GM12878 (cell line): Measurements from ENCODE around the gene POU2F1. TPM values are rescaled to one million over a fixed set of nuclear protein-coding genes. Genes with fewer than 3 reads are reported as not detected.

Experiments used
- ATAC-seq: fragments of 200-7000 bp; cut with Tn5 transposase; 3 replicates; pipeline ENCODE4 v1.9.1; 2020; ENCODE audit warnings: mild to moderate bottlenecking, moderate library complexity
- BruUV-seq: library from RNA; stranded (reverse); fragments of 400-500 nt; replicated peaks from 2 replicates; lab custom pipeline; 2021; lab: Mats Ljungman, UMichigan
- CTCF ChIA-PET: fragments of 300-600 bp; sonication (Branson Sonifier 250); formaldehyde crosslinking; extraction: SDS; loops from one replicate; lab custom pipeline; 2021; ENCODE audit warnings: inconsistent platforms; lab: Yijun Ruan, JAX
- POLR2A ChIA-PET: fragments of 350-600 bp; formaldehyde crosslinking; extraction: SDS; loops from one replicate; lab custom pipeline; 2021; ENCODE audit warnings: inconsistent platforms; lab: Charles Lee
- RAD21 ChIA-PET: fragments of 300-600 bp; sonication (Branson Sonifier 250); formaldehyde crosslinking; loops from one replicate; lab custom pipeline; 2023; ENCODE audit warnings: antibody characterized with exemption; ENCODE audit not compliant: unreplicated experiment; lab: Charles Lee
- SMC1A ChIA-PET: fragments of 300-600 bp; sonication (Branson Sonifier 250); formaldehyde crosslinking; loops from one replicate; lab custom pipeline; 2023; ENCODE audit not compliant: unreplicated experiment, uncharacterized antibody; lab: Charles Lee
- DNase-seq: peaks from one replicate; pipeline ENCODE4 v3.0.0-alpha.2; 2011; ENCODE audit warnings: low read depth, low spot score
- FAIRE-seq: peaks from 3 replicates; lab custom pipeline; 2011; peaks lifted over from hg19 to GRCh38; lab: Jason Lieb, UNC
- H2AFZ ChIP-seq: 2 replicates; pipeline ENCODE4 v1.6.0; 2011; ENCODE audit warnings: low read depth, low read length, control low read depth; ENCODE audit not compliant: control insufficient read depth
- H3K27ac ChIP-seq: 2 replicates; pipeline ENCODE4 v1.5.1; 2011; ENCODE audit warnings: control low read depth; ENCODE audit not compliant: control insufficient read depth, insufficient read depth
- H3K27me3 ChIP-seq, 2 experiments: replicated peaks in 1 of 2; 2 replicates each; pipeline versions ENCODE4 v1.6.0 to v1.6.1; 2011; ENCODE audit warnings: low read length in 1 of 2; ENCODE audit not compliant: control insufficient read depth in 2 of 2, insufficient read depth in 2 of 2
- H3K36me3 ChIP-seq, 2 experiments: 2 replicates each; pipeline ENCODE4 v1.5.1; 2011; ENCODE audit warnings: low read length in 1 of 2; ENCODE audit not compliant: control insufficient read depth in 2 of 2, insufficient read depth in 2 of 2
- H3K4me1 ChIP-seq: 2 replicates; pipeline ENCODE4 v1.6.1; 2011; ENCODE audit warnings: mild to moderate bottlenecking, low read length, moderate library complexity, mixed read lengths; ENCODE audit not compliant: control insufficient read depth, insufficient read depth
- H3K4me2 ChIP-seq: 2 replicates; pipeline ENCODE4 v1.6.0; 2011; ENCODE audit warnings: control low read depth; ENCODE audit not compliant: control insufficient read depth, insufficient read depth
- H3K4me3 ChIP-seq: fragments of 200-600 bp; sonication (generic); 2 replicates; pipeline ENCODE4 v1.5.1; 2016
- H3K79me2 ChIP-seq: 2 replicates; pipeline ENCODE4 v1.6.0; 2011; ENCODE audit warnings: low read length; ENCODE audit not compliant: control insufficient read depth, insufficient read depth
- H3K9ac ChIP-seq: 2 replicates; pipeline ENCODE4 v1.8.0; 2011; ENCODE audit warnings: low read length, control low read depth, mixed read lengths; ENCODE audit not compliant: control insufficient read depth, insufficient read depth
- H3K9me3 ChIP-seq: replicated peaks from 3 replicates; pipeline ENCODE4 v1.5.1; 2011; ENCODE audit warnings: mild to moderate bottlenecking, low read length; ENCODE audit not compliant: control insufficient read depth, insufficient read depth
- H4K20me1 ChIP-seq: 2 replicates; pipeline ENCODE4 v1.6.0; 2011; ENCODE audit not compliant: control insufficient read depth, insufficient read depth
- IRF4 ChIP-seq: IDR thresholded peaks from 2 replicates; pipeline ENCODE4 v1.6.1; 2011; ENCODE audit warnings: low read depth, low read length
- KDM1A ChIP-seq: fragments of 200-600 bp; sonication (generic); IDR thresholded peaks from 2 replicates; pipeline ENCODE4 v1.6.1; 2016; ENCODE audit warnings: borderline replicate concordance
- MEF2B ChIP-seq: fragments of 450-650 bp; IDR thresholded peaks from 2 replicates; pipeline ENCODE4 v1.6.1; 2018; ENCODE audit warnings: mild to moderate bottlenecking, moderate library complexity; ENCODE audit not compliant: partially characterized antibody, poor library complexity, severe bottlenecking
- MYC ChIP-seq: IDR thresholded peaks from 2 replicates; pipeline ENCODE4 v1.6.1; 2011; ENCODE audit warnings: mild to moderate bottlenecking, low read length, moderate library complexity, inconsistent platforms; ENCODE audit not compliant: insufficient read depth, insufficient replicate concordance, insufficient read length, severe bottlenecking
- NBN ChIP-seq: fragments of 450-650 bp; IDR thresholded peaks from 2 replicates; pipeline ENCODE4 v1.6.1; 2016
- PRDM15 ChIP-seq: fragments of 450-650 bp; formaldehyde crosslinking; IDR thresholded peaks from 2 replicates; pipeline ENCODE4 v1.4.0; 2020; ENCODE audit warnings: mild to moderate bottlenecking, moderate library complexity
- SMAD1 ChIP-seq: fragments of 450-650 bp; IDR thresholded peaks from 2 replicates; pipeline ENCODE4 v1.6.1; 2018; ENCODE audit warnings: mild to moderate bottlenecking, low read depth; ENCODE audit not compliant: partially characterized antibody
- ZNF217 ChIP-seq: fragments of 450-650 bp; IDR thresholded peaks from 2 replicates; pipeline ENCODE4 v1.6.1; 2017; ENCODE audit warnings: antibody characterized with exemption, mild to moderate bottlenecking
- WGBS: methylation state at CpG from one replicate; pipeline ENCODE4 v1.1.6; 2016; ENCODE audit warnings: low lambda C conversion rate; ENCODE audit not compliant: insufficient replicate concordance, insufficient coverage; ENCODE audit errors: missing lambda C conversion rate; 5-methylcytosine and 5-hydroxymethylcytosine counted together
- in situ Hi-C: fragments of 300-500 bp; cut with MboI; formaldehyde crosslinking; loops from 9 replicates; pipeline ENCODE4 v1.14.3; 2018; ENCODE audit warnings: mixed read lengths
- intact Hi-C: fragments of 100-400 bp; cut with micrococcal nuclease; formaldehyde crosslinking; loops from one replicate; pipeline ENCODE4 v1.14.2; 2022; ENCODE audit not compliant: unreplicated experiment
- polyA plus RNA-seq, 11 experiments: library from polyadenylated mRNA; depleted of rRNA in 4 of 11; unstranded in 6 of 11; stranded (reverse) in 5 of 11; fragments of >200 nt; fragmentation: Nextera tagmentation in 4 of 11; fragmentation: Illumina TruSeq in 1 of 11; extraction: Ambion mirVana in 4 of 11; extraction: Trizol in 1 of 11; gene quantifications; 1 replicate in 1 of 11; 2 replicates in 10 of 11; pipeline versions ENCODE4 v1.2.1 to v1.2.3, GENCODE V29; 2011 to 2016; ENCODE audit warnings: inconsistent platforms in 2 of 11, missing spikeins in 2 of 11, low read depth in 1 of 11
- total RNA-seq, 4 experiments: library from RNA; depleted of rRNA in 3 of 4; stranded (reverse); fragments of >200 nt in 3 of 4; fragmentation: Illumina TruSeq in 1 of 4; extraction: Trizol in 1 of 4; gene quantifications; 2 replicates each; pipeline versions ENCODE4 v1.2.1 to v1.2.3, GENCODE V29; 2013 to 2021

Gene POU2F1
- total and polyA plus RNA-seq, 10 of the 15 experiments (the other 5 are each of a cell fraction or from before 2014, with no cell fraction given) = 2.5 to 21.7 (median 12.5) TPM

GRCh38 chr1:167465018-167465417 is 244.3 kb downstream of the POU2F1 start:
- Histone ChIP-seq H3K4me1 (no peaks in the 10 kb centered on the region), H3K27ac (no peak overlapping the region), H3K27me3 (no peaks in the 10 kb centered on the region; a peak in 1 of 4 replicates), H4K20me1 (no peaks in the 10 kb centered on the region), H3K9ac (no peak overlapping the region), H3K4me2 (no peak overlapping the region), H2AFZ (no peak overlapping the region), H3K4me3 (no peak overlapping the region), H3K79me2 (no peaks in the 10 kb centered on the region), H3K9me3 (no peaks in the 10 kb centered on the region), H3K36me3 (no peaks in the 10 kb centered on the region)
- 32% methylated on average over 1 of the region's 2 CpGs for WGBS
- no peak for ATAC-seq
- TF ChIP-seq IRF4 = no peak
- FAIRE-seq = no peak
- SMC1A ChIA-PET = interaction anchor here (1.1 to 1.3 kb wide), 2 partner anchors 9 to 15 kb away, joined by 3 read pairs; no protein-coding TSS in a partner anchor
- RAD21 ChIA-PET = no interaction called here
- no peak for DNase-seq
- BruUV-seq = no TSS peak
- CTCF ChIA-PET = interaction anchor here (0.6 to 1.3 kb wide), 5 partner anchors 10 to 91 kb away, joined by 3 to 4 read pairs (median 3); no protein-coding TSS in a partner anchor
- in situ Hi-C loops = no loop called here
- intact Hi-C loops = no loop called here
- POLR2A ChIA-PET = no interaction called here

GRCh38 chr1:167465743-167466142 is 245.1 kb downstream of the POU2F1 start:
- Histone ChIP-seq H4K20me1 (no peaks in the 10 kb centered on the region), H3K9ac (no peak overlapping the region), H3K9me3 (no peaks in the 10 kb centered on the region), H3K4me1 (no peaks in the 10 kb centered on the region), H2AFZ (no peak overlapping the region), H3K79me2 (no peaks in the 10 kb centered on the region), H3K4me3 (no peak overlapping the region), H3K36me3 (no peaks in the 10 kb centered on the region), H3K27ac (no peak overlapping the region), H3K27me3 (no peaks in the 10 kb centered on the region; a peak in 1 of 4 replicates), H3K4me2 (no peak overlapping the region)
- TF ChIP-seq PRDM15 (CRISPR knock-in tag) (no peak), KDM1A (no peak), MEF2B (no peak), SMAD1 (no peak), MYC (no peak), ZNF217 (no peak), NBN (no peak)
- no peak for DNase-seq
- ChIA-PET POLR2A (interaction anchor here (0.6 kb wide), 1 partner anchor 426 kb away, joined by 3 read pairs; no protein-coding TSS in a partner anchor), RAD21 (no interaction called here), SMC1A (interaction anchor here (0.9 kb wide), 1 partner anchor 171 kb away, joined by 3 read pairs; no protein-coding TSS in a partner anchor), CTCF (interaction anchor here (0.8 to 1.3 kb wide), 5 partner anchors 10 to 407 kb away, joined by 3 to 4 read pairs (median 3); no protein-coding TSS in a partner anchor)
- BruUV-seq = no TSS peak
- FAIRE-seq = no peak
- in situ Hi-C loops = no loop called here
- intact Hi-C loops = no loop called here
- no peak for ATAC-seq
- 31% methylated on average over 1 of the region's 1 CpG for WGBS
